NCI-H510A (cell line): ENCODE results near the gene SHOX.
"Not testable (repeated sequence)": the region's sequence is repeated elsewhere in the genome, so short reads cannot be mapped to it uniquely, and the experiment has no call there.

Source experiments
- DNase-seq: peaks from one replicate; lab custom pipeline; 2025; lab: John Stamatoyannopoulos, UW

SHOX gene

GRCh38 chrX:630612-631496, at the start of gene SHOX:
SHOX (plus strand) TSS chrX:630791; CDS start chrX:630898, 107 bp downstream.
- no peak for DNase-seq

- no peak for DNase-seq
These were observed 49.5 kb upstream of the SHOX start for GRCh38 chrX:581066-581465.

GRCh38 chrX:581720-582298, 48.8 kb upstream of the SHOX start:
- no peak for DNase-seq

GRCh38 chrX:584572-584971, 46.0 kb upstream of the SHOX start:
- DNase-seq, result no peak

GRCh38 chrX:585115-585808, 45.3 kb upstream of the SHOX start:
- no peak for DNase-seq

GRCh38 chrX:586351-586750, 44.2 kb upstream of the SHOX start:
- DNase-seq, result no peak

GRCh38 chrX:589261-589660, 41.3 kb upstream of the SHOX start:
- not testable (repeated sequence) for DNase-seq

GRCh38 chrX:590693-591404, 39.7 kb upstream of the SHOX start:
- DNase-seq, result no peak

- no peak for DNase-seq
These were observed 30.5 kb upstream of the SHOX start for GRCh38 chrX:599837-600715.

GRCh38 chrX:603029-603428, 27.6 kb upstream of the SHOX start:
- not testable (repeated sequence) for DNase-seq

- DNase-seq, result not testable (repeated sequence)
These were observed 26.0 kb upstream of the SHOX start for GRCh38 chrX:604616-605015.

GRCh38 chrX:608088-608487, 22.5 kb upstream of the SHOX start:
- DNase-seq, result not testable (repeated sequence)

- DNase-seq, result no peak
These were observed 16.5 kb upstream of the SHOX start for GRCh38 chrX:614136-614535.

- no peak for DNase-seq
These were observed 13.2 kb upstream of the SHOX start for GRCh38 chrX:617401-617800.

GRCh38 chrX:617891-618290, 12.7 kb upstream of the SHOX start:
- no peak for DNase-seq

GRCh38 chrX:618304-618703, 12.3 kb upstream of the SHOX start:
- DNase-seq, result not testable (repeated sequence)

- DNase-seq, result no peak
These were observed 11.7 kb upstream of the SHOX start for GRCh38 chrX:618761-619450.

GRCh38 chrX:619451-619811, 11.2 kb upstream of the SHOX start:
- DNase-seq, result no peak

- no peak for DNase-seq
These were observed 10.6 kb upstream of the SHOX start for GRCh38 chrX:619812-620531.
